DND-41 (cell line): Measurements from ENCODE around the gene RHBDF2.

Source experiments
- ATAC-seq: fragments of 200-7000 bp; cut with Tn5 transposase; 3 replicates; pipeline ENCODE4 v1.9.1; 2021; ENCODE audit warnings: low read depth; ENCODE audit not compliant: insufficient read depth
- DNase-seq: peaks from one replicate; pipeline ENCODE4 v3.0.0-alpha.2; 2020
- H2AFZ ChIP-seq: 2 replicates; pipeline ENCODE4 v1.6.0; 2012; ENCODE audit warnings: low read depth, low read length
- H3K27ac ChIP-seq: 2 replicates; pipeline ENCODE4 v1.5.1; 2012; ENCODE audit warnings: low read length, inconsistent platforms
- H3K27me3 ChIP-seq: fragments of 200-600 bp; sonication (generic); 2 replicates; pipeline ENCODE4 v1.6.0; 2012; ENCODE audit warnings: low read length, mild to moderate bottlenecking, inconsistent platforms; ENCODE audit not compliant: insufficient read depth, poor library complexity
- H3K36me3 ChIP-seq: 2 replicates; pipeline ENCODE4 v1.5.1; 2012; ENCODE audit warnings: low read length, inconsistent platforms; ENCODE audit not compliant: insufficient read depth
- H3K4me1 ChIP-seq: 2 replicates; pipeline ENCODE4 v1.5.1; 2012; ENCODE audit warnings: mild to moderate bottlenecking, low read length; ENCODE audit not compliant: insufficient read depth
- H3K4me2 ChIP-seq: 2 replicates; pipeline ENCODE4 v1.6.0; 2012; ENCODE audit warnings: mild to moderate bottlenecking, moderate library complexity, low read length, inconsistent platforms; ENCODE audit not compliant: insufficient read depth
- H3K4me3 ChIP-seq, 2 experiments: fragments of 200-600 bp in 1 of 2; shearing (Covaris generic) in 1 of 2; 2 replicates each; pipeline ENCODE4 v1.5.1; 2012 to 2016; ENCODE audit warnings: inconsistent platforms in 2 of 2, low read length in 2 of 2, mild to moderate bottlenecking in 2 of 2, low read depth in 1 of 2, moderate library complexity in 1 of 2
- H3K79me2 ChIP-seq: 2 replicates; pipeline ENCODE4 v1.6.0; 2012; ENCODE audit warnings: low read length, inconsistent platforms; ENCODE audit not compliant: insufficient read depth
- H3K9ac ChIP-seq: 2 replicates; pipeline ENCODE4 v1.6.0; 2012; ENCODE audit warnings: low read depth, mild to moderate bottlenecking, inconsistent platforms, low read length, moderate library complexity
- H3K9me3 ChIP-seq: 2 replicates; pipeline ENCODE4 v1.5.1; 2012; ENCODE audit warnings: low read length, moderate library complexity, mild to moderate bottlenecking, inconsistent platforms; ENCODE audit not compliant: insufficient read depth, severe bottlenecking
- H4K20me1 ChIP-seq: 2 replicates; pipeline ENCODE4 v1.6.0; 2012; ENCODE audit warnings: low read length; ENCODE audit not compliant: insufficient read depth
- CTCF ChIP-seq: IDR thresholded peaks from 2 replicates; pipeline ENCODE4 v1.5.1; 2012; ENCODE audit warnings: borderline replicate concordance, low read length, moderate library complexity, mild to moderate bottlenecking; ENCODE audit not compliant: poor library complexity, severe bottlenecking; ENCODE audit errors: extremely low read depth
- EZH2 ChIP-seq: IDR thresholded peaks from 3 replicates; pipeline ENCODE4 v1.6.1; 2012; ENCODE audit warnings: borderline replicate concordance, low read depth, mild to moderate bottlenecking, moderate library complexity, low read length, inconsistent platforms; ENCODE audit not compliant: severe bottlenecking

The RHBDF2 gene

GRCh38 chr17:76492123-76492988 is 8.9 kb downstream of the RHBDF2 start:
- H3K79me2 ChIP-seq: no peaks in the 10 kb centered on the region
- H3K27ac ChIP-seq: no peak overlapping the region
- no peak overlapping the region for H3K4me3 ChIP-seq
- DNase-seq: peak; percentile 30
- H3K36me3 ChIP-seq: no peaks in the 10 kb centered on the region
- no peak overlapping the region for H3K9ac ChIP-seq
- TF ChIP-seq CTCF: no peak
- no peak for TF ChIP-seq EZH2
- no peak overlapping the region for H2AFZ ChIP-seq
- peaks cover 4% of the 10 kb centered on the region for H3K27me3 ChIP-seq
- no peak overlapping the region for H3K4me2 ChIP-seq
- peaks cover 5% of the 10 kb centered on the region for H3K4me1 ChIP-seq
- H3K9me3 ChIP-seq: no peaks in the 10 kb centered on the region
- peaks cover 5% of the 10 kb centered on the region; the same call in 1 of the 2 replicates for H4K20me1 ChIP-seq
- ATAC-seq: peak; percentile 47

- no peak for ATAC-seq
- no peaks in the 10 kb centered on the region for H3K36me3 ChIP-seq
- no peak overlapping the region for H3K27ac ChIP-seq
- H3K27me3 ChIP-seq: peaks cover 4% of the 10 kb centered on the region
- no peaks in the 10 kb centered on the region for H3K79me2 ChIP-seq
- DNase-seq: no peak
- H3K4me1 ChIP-seq: peaks cover 5% of the 10 kb centered on the region
- no peak overlapping the region for H3K9ac ChIP-seq
- no peaks in the 10 kb centered on the region for H3K9me3 ChIP-seq
- no peak for TF ChIP-seq EZH2
- no peak for TF ChIP-seq CTCF
- H3K4me3 ChIP-seq: no peak overlapping the region
- no peak overlapping the region for H2AFZ ChIP-seq
- H3K4me2 ChIP-seq: no peak overlapping the region
- H4K20me1 ChIP-seq: no peaks in the 10 kb centered on the region
Observed at GRCh38 chr17:76491271-76492122, 9.7 kb downstream of the RHBDF2 start.

- no peak for TF ChIP-seq CTCF
- no peak for TF ChIP-seq EZH2
- DNase-seq (no peak), ATAC-seq (no peak)
- Histone ChIP-seq H3K27ac (no peak overlapping the region), H3K4me3 (no peak overlapping the region), H3K27me3 (no peaks in the 10 kb centered on the region), H3K9ac (no peak overlapping the region), H2AFZ (no peak overlapping the region), H3K36me3 (no peaks in the 10 kb centered on the region), H3K79me2 (no peaks in the 10 kb centered on the region), H4K20me1 (no peaks in the 10 kb centered on the region), H3K9me3 (no peaks in the 10 kb centered on the region), H3K4me1 (peaks cover 5% of the 10 kb centered on the region), H3K4me2 (no peak overlapping the region)
Observed at GRCh38 chr17:76490112-76490710, 11.0 kb downstream of the RHBDF2 start.
